Fibroblast of lung (primary cell): ENCODE measurements around the gene TEAD3.

ENCODE experiments used
- EZH2 ChIP-seq: IDR thresholded peaks from 2 replicates; pipeline ENCODE4 v1.5.1; 2012; ENCODE audit warnings: low read length, control low read depth, mild to moderate bottlenecking; ENCODE audit errors: missing control alignments
- TF ChIP-seq, protein P1 (sequence below), 2 donors: IDR thresholded peaks in 1 of 2; conservative IDR thresholded peaks in 1 of 2; 1 replicate in 1 of 2; 2 replicates in 1 of 2; pipeline ENCODE4 v1.5.1; 2011 to 2012; ENCODE audit warnings: low read length in 2 of 2, control low read depth in 1 of 2, inconsistent platforms in 1 of 2, low read depth in 1 of 2, mild to moderate bottlenecking in 1 of 2

DNA sequence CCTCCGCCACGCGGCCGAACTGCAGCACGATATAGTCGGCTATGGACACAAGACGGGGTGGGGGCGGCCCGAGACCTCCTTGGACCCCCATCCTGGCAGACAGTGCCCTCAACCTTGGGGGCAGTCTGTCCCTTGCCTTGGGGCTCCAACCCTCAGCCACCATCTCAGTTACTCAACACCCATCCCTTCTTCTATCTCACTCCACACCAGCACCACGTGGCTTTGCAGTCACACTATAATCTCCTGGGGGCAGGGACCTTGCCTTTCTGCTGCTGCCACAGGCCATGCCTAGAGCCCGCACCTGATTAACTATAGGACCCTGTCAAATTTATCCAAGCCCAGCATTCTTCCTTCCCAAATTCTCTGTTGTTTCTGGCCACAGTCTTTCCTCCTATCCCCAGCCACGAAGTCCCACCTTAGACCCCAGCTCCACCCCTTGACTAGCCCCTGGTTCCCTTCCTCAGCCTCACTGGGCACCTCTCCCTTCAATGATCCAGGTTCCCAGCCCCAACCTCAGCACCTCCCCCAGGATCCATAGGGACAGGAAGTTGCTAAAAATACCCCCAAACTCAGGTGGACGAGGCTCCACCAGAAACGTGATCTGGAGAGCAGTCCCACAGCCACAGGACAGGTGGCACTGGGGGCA is 1.7 kb upstream of the TEAD3 start:
- TF ChIP-seq, protein P1, sequence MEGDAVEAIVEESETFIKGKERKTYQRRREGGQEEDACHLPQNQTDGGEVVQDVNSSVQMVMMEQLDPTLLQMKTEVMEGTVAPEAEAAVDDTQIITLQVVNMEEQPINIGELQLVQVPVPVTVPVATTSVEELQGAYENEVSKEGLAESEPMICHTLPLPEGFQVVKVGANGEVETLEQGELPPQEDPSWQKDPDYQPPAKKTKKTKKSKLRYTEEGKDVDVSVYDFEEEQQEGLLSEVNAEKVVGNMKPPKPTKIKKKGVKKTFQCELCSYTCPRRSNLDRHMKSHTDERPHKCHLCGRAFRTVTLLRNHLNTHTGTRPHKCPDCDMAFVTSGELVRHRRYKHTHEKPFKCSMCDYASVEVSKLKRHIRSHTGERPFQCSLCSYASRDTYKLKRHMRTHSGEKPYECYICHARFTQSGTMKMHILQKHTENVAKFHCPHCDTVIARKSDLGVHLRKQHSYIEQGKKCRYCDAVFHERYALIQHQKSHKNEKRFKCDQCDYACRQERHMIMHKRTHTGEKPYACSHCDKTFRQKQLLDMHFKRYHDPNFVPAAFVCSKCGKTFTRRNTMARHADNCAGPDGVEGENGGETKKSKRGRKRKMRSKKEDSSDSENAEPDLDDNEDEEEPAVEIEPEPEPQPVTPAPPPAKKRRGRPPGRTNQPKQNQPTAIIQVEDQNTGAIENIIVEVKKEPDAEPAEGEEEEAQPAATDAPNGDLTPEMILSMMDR (conservative IDR thresholded peaks at IDR 0.05 in 1 of 2, IDR thresholded peaks at IDR 0.05 in 1 of 2; ENCODE audit: low read depth in 1 of 2, low read length in 2 of 2): no peak
- no peak for TF ChIP-seq EZH2
